Lower leg skin (tissue), 3 donors: Measurements from ENCODE around the gene PPP4R2.

Source experiments
- POLR2A ChIP-seq, 2 donors: fragments of 450-650 bp; IDR thresholded peaks; one replicate each; pipeline ENCODE4 v1.6.1; 2016 to 2017; ENCODE audit warnings: antibody characterized with exemption in 2 of 2, mild to moderate bottlenecking in 1 of 2, moderate library complexity in 1 of 2
- TF ChIP-seq, protein P1 (sequence below), 3 donors: fragments of 450-650 bp; IDR thresholded peaks; one replicate each; pipeline ENCODE4 v1.5.1; 2016; ENCODE audit warnings: antibody characterized with exemption in 3 of 3, mild to moderate bottlenecking in 3 of 3, moderate library complexity in 2 of 3

DNA sequence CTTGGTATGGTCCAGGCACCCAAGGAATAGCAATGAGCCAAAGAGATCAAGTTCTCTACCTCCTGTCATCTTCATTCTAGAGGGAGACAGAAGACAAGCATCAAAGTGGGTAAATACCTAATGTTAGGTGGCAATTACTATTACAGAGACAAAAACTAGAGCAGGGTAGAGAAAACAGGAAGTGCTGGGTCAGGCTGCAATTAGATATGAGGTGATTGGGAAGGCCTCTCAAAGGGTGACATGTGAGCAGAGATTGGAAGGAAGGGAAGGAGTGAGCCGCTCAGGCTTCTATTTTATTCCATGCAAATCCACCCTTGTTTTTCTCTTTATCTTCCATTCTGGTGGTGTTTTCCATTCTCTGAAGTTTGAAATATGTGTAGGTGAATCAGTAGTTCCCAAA lies 102.3 kb downstream of the PPP4R2 start:
- TF ChIP-seq, protein P1, sequence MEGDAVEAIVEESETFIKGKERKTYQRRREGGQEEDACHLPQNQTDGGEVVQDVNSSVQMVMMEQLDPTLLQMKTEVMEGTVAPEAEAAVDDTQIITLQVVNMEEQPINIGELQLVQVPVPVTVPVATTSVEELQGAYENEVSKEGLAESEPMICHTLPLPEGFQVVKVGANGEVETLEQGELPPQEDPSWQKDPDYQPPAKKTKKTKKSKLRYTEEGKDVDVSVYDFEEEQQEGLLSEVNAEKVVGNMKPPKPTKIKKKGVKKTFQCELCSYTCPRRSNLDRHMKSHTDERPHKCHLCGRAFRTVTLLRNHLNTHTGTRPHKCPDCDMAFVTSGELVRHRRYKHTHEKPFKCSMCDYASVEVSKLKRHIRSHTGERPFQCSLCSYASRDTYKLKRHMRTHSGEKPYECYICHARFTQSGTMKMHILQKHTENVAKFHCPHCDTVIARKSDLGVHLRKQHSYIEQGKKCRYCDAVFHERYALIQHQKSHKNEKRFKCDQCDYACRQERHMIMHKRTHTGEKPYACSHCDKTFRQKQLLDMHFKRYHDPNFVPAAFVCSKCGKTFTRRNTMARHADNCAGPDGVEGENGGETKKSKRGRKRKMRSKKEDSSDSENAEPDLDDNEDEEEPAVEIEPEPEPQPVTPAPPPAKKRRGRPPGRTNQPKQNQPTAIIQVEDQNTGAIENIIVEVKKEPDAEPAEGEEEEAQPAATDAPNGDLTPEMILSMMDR (IDR thresholded peaks at IDR 0.05) = no peak
- TF ChIP-seq POLR2A (IDR thresholded peaks at IDR 0.05) = no peak
